T-helper 17 cell (primary cell): ENCODE data around the gene NSMCE1. TPM values are rescaled to one million over a fixed set of nuclear protein-coding genes. Genes with fewer than 3 reads are reported as not detected.

ENCODE experiments used
- ATAC-seq: fragments of 150-1000 bp; cut with Tn5 transposase; 2 replicates; pipeline ENCODE4 v1.10.0; 2021; ENCODE audit warnings: mild to moderate bottlenecking, moderate library complexity
- DNase-seq, 3 donors: peaks; one replicate each; pipeline versions ENCODE4 v3.0.0 to v3.0.0-alpha.2; 2020 to 2021
- H3K9me3 ChIP-seq: one replicate; pipeline ENCODE4 v1.7.0; 2013; ENCODE audit warnings: low read length, mild to moderate bottlenecking; ENCODE audit not compliant: control insufficient read depth, poor library complexity, severe bottlenecking
- H3K27ac Mint-ChIP-seq: one replicate; pipeline ENCODE4 v1.8.0; 2022; ENCODE audit warnings: mild to moderate bottlenecking, moderate library complexity, mixed read lengths
- H3K27me3 Mint-ChIP-seq: one replicate; pipeline ENCODE4 v1.8.0; 2022; ENCODE audit warnings: mixed read lengths
- H3K36me3 Mint-ChIP-seq: one replicate; pipeline ENCODE4 v1.8.0; 2022; ENCODE audit warnings: low read depth, mixed read lengths
- H3K4me1 Mint-ChIP-seq: one replicate; pipeline ENCODE4 v1.8.0; 2022; ENCODE audit warnings: mild to moderate bottlenecking, mixed read lengths
- H3K4me3 Mint-ChIP-seq: one replicate; pipeline ENCODE4 v1.8.0; 2022; ENCODE audit warnings: mild to moderate bottlenecking, moderate library complexity, mixed read lengths
- total RNA-seq, 4 donors: library from RNA in 2 of 4; stranded (reverse) in 2 of 4; gene quantifications; one replicate each; pipeline ENCODE4 v1.2.3 and lab custom pipeline; 2022 to 2026

NSMCE1 gene
- total RNA-seq, 2 donors from 2014 or later: 35.1 to 49.2 TPM

GRCh38 chr16:27241658-27242057 lies 26.9 kb downstream of the NSMCE1 start:
- DNase-seq (no peak), ATAC-seq (no peak)
- H3K4me3 Mint-ChIP-seq: no peak overlapping the region
- H3K4me1 Mint-ChIP-seq: peaks cover 52% of the 10 kb centered on the region
- H3K27ac Mint-ChIP-seq: no peak overlapping the region
- peaks cover 3% of the 10 kb centered on the region for H3K36me3 Mint-ChIP-seq
- no peaks in the 10 kb centered on the region for H3K9me3 ChIP-seq
- H3K27me3 Mint-ChIP-seq: no peaks in the 10 kb centered on the region

- DNase-seq (no peak), ATAC-seq (no peak)
- H3K9me3 ChIP-seq: no peaks in the 10 kb centered on the region
- H3K27ac Mint-ChIP-seq: peak overlapping the region; percentile 100
- H3K36me3 Mint-ChIP-seq: peaks cover 3% of the 10 kb centered on the region
- H3K27me3 Mint-ChIP-seq: no peaks in the 10 kb centered on the region
- H3K4me3 Mint-ChIP-seq: no peak overlapping the region
- H3K4me1 Mint-ChIP-seq: peaks cover 50% of the 10 kb centered on the region
Observed at GRCh38 chr16:27240948-27241531, 27.5 kb downstream of the NSMCE1 start.

GRCh38 chr16:27239906-27240655 lies 28.5 kb downstream of the NSMCE1 start:
- H3K27ac Mint-ChIP-seq: peak overlapping the region; percentile 100
- peaks cover 55% of the 10 kb centered on the region for H3K4me1 Mint-ChIP-seq
- no peaks in the 10 kb centered on the region for H3K27me3 Mint-ChIP-seq
- DNase-seq (no peak), ATAC-seq (no peak)
- peaks cover 3% of the 10 kb centered on the region for H3K36me3 Mint-ChIP-seq
- H3K4me3 Mint-ChIP-seq: no peak overlapping the region
- H3K9me3 ChIP-seq: no peaks in the 10 kb centered on the region

- DNase-seq: no peak
- Mint-ChIP-seq H3K27me3 (no peaks in the 10 kb centered on the region), H3K27ac (peak overlapping the region; percentile 100), H3K36me3 (no peaks in the 10 kb centered on the region), H3K4me3 (no peak overlapping the region), H3K4me1 (peaks cover 53% of the 10 kb centered on the region)
- no peaks in the 10 kb centered on the region for H3K9me3 ChIP-seq
- ATAC-seq: no peak
Observed at GRCh38 chr16:27239026-27239425, 29.5 kb downstream of the NSMCE1 start.

- Mint-ChIP-seq H3K4me1 (peaks cover 53% of the 10 kb centered on the region), H3K27ac (peak overlapping the region; percentile 100), H3K4me3 (peak overlapping the region; percentile 89), H3K36me3 (no peaks in the 10 kb centered on the region), H3K27me3 (no peaks in the 10 kb centered on the region)
- no peak for ATAC-seq
- H3K9me3 ChIP-seq: no peaks in the 10 kb centered on the region
- no peak for DNase-seq
Observed at GRCh38 chr16:27238591-27238990, 30.0 kb downstream of the NSMCE1 start.

GRCh38 chr16:27238016-27238587 lies 30.5 kb downstream of the NSMCE1 start:
- peak overlapping the region; percentile 89 for H3K4me3 Mint-ChIP-seq
- H3K27ac Mint-ChIP-seq: peak overlapping the region; percentile 100
- ATAC-seq (no peak), DNase-seq (no peak)
- no peaks in the 10 kb centered on the region for H3K27me3 Mint-ChIP-seq
- peaks cover 54% of the 10 kb centered on the region for H3K4me1 Mint-ChIP-seq
- H3K9me3 ChIP-seq: no peaks in the 10 kb centered on the region
- H3K36me3 Mint-ChIP-seq: no peaks in the 10 kb centered on the region

- H3K4me1 Mint-ChIP-seq: peaks cover 54% of the 10 kb centered on the region
- no peaks in the 10 kb centered on the region for H3K36me3 Mint-ChIP-seq
- ATAC-seq: peak; percentile 46
- peak overlapping the region; percentile 89 for H3K4me3 Mint-ChIP-seq
- no peaks in the 10 kb centered on the region for H3K9me3 ChIP-seq
- peak in 2 of 3 donors; percentile 28 to 56 for DNase-seq
- H3K27ac Mint-ChIP-seq: peak overlapping the region; percentile 100
- H3K27me3 Mint-ChIP-seq: no peaks in the 10 kb centered on the region
Observed at GRCh38 chr16:27237219-27238015, 31.2 kb downstream of the NSMCE1 start.

- H3K9me3 ChIP-seq: no peaks in the 10 kb centered on the region
- no peak for ATAC-seq
- Mint-ChIP-seq H3K27ac (peak overlapping the region; percentile 100), H3K36me3 (no peaks in the 10 kb centered on the region), H3K4me1 (peaks cover 58% of the 10 kb centered on the region), H3K4me3 (peak overlapping the region; percentile 89), H3K27me3 (no peaks in the 10 kb centered on the region)
- DNase-seq: no peak
Observed at GRCh38 chr16:27236635-27237218, 31.8 kb downstream of the NSMCE1 start.

- no peaks in the 10 kb centered on the region for H3K27me3 Mint-ChIP-seq
- DNase-seq (no peak), ATAC-seq (no peak)
- peaks cover 64% of the 10 kb centered on the region for H3K4me1 Mint-ChIP-seq
- no peaks in the 10 kb centered on the region for H3K36me3 Mint-ChIP-seq
- H3K4me3 Mint-ChIP-seq: peak overlapping the region; percentile 91
- H3K9me3 ChIP-seq: no peaks in the 10 kb centered on the region
- peak overlapping the region; percentile 100 for H3K27ac Mint-ChIP-seq
Observed at GRCh38 chr16:27235938-27236245, 32.7 kb downstream of the NSMCE1 start.

- ATAC-seq: peak; percentile 78
- H3K27ac Mint-ChIP-seq: peak overlapping the region; percentile 100
- H3K4me1 Mint-ChIP-seq: peaks cover 70% of the 10 kb centered on the region
- peaks cover 2% of the 10 kb centered on the region for H3K36me3 Mint-ChIP-seq
- no peaks in the 10 kb centered on the region for H3K27me3 Mint-ChIP-seq
- peak; percentile 70 to 90 (median 77) for DNase-seq
- H3K9me3 ChIP-seq: no peaks in the 10 kb centered on the region
- peak overlapping the region; percentile 91 for H3K4me3 Mint-ChIP-seq
Observed at GRCh38 chr16:27235055-27235937, 33.3 kb downstream of the NSMCE1 start.

- peak overlapping the region; percentile 91 for H3K4me3 Mint-ChIP-seq
Observed at GRCh38 chr16:27234603-27235002, 34.0 kb downstream of the NSMCE1 start.

GRCh38 chr16:27234171-27234570 lies 34.4 kb downstream of the NSMCE1 start:
- no peaks in the 10 kb centered on the region for H3K27me3 Mint-ChIP-seq
- peak overlapping the region; percentile 91 for H3K4me3 Mint-ChIP-seq
- no peak for DNase-seq
- H3K27ac Mint-ChIP-seq: peak overlapping the region; percentile 100
- H3K9me3 ChIP-seq: no peaks in the 10 kb centered on the region
- H3K4me1 Mint-ChIP-seq: peaks cover 77% of the 10 kb centered on the region
- peaks cover 2% of the 10 kb centered on the region for H3K36me3 Mint-ChIP-seq
- ATAC-seq: no peak

More at GRCh38 chr16:27234603-27235002, 34.0 kb downstream of the NSMCE1 start:
- peaks cover 2% of the 10 kb centered on the region for H3K36me3 Mint-ChIP-seq
- no peak for DNase-seq
- H3K4me1 Mint-ChIP-seq: peaks cover 76% of the 10 kb centered on the region
- peak overlapping the region; percentile 100 for H3K27ac Mint-ChIP-seq
- no peaks in the 10 kb centered on the region for H3K9me3 ChIP-seq
- no peak for ATAC-seq
- no peaks in the 10 kb centered on the region for H3K27me3 Mint-ChIP-seq
